HepG2 (cell line): ENCODE data around the gene SSBP2. TPM values are rescaled to one million over a fixed set of nuclear protein-coding genes. Genes with fewer than 3 reads are reported as not detected.
A peak's percentile ranks its signal among the peaks of the same experiment; 100 is the strongest.

Experiments used
- ATAD3A ChIP-seq: sonication (generic); formaldehyde crosslinking; IDR thresholded peaks from 2 replicates; pipeline ENCODE4 v1.4.0; 2020; ENCODE audit warnings: missing genetic modification reagents
- BRCA1 ChIP-seq: sonication (generic); formaldehyde crosslinking; IDR thresholded peaks from 2 replicates; pipeline ENCODE4 v1.4.0; 2020; ENCODE audit warnings: missing genetic modification reagents
- CBX1 ChIP-seq: IDR thresholded peaks from one replicate; pipeline ENCODE4 v1.6.1; 2016; ENCODE audit warnings: antibody characterized with exemption, low read depth
- FLYWCH1 ChIP-seq: sonication (generic); formaldehyde crosslinking; IDR thresholded peaks from 2 replicates; pipeline ENCODE4 v1.8.1; 2023; ENCODE audit warnings: mild to moderate bottlenecking, missing genetic modification reagents
- GTF2F1 ChIP-seq: fragments of 150-350 bp; IDR thresholded peaks from 2 replicates; pipeline ENCODE4 v1.6.1; 2014; ENCODE audit warnings: low read length
- HES4 ChIP-seq: sonication (generic); formaldehyde crosslinking; IDR thresholded peaks from 2 replicates; pipeline ENCODE4 v1.9.0; 2021; ENCODE audit warnings: mild to moderate bottlenecking, missing genetic modification reagents, borderline replicate concordance
- MAF1 ChIP-seq: sonication (generic); formaldehyde crosslinking; IDR thresholded peaks from 2 replicates; pipeline ENCODE4 v1.5.0; 2020; ENCODE audit warnings: missing genetic modification reagents, borderline replicate concordance
- NPAS2 ChIP-seq: sonication (generic); formaldehyde crosslinking; IDR thresholded peaks from 2 replicates; pipeline ENCODE4 v1.8.0; 2022; ENCODE audit warnings: mild to moderate bottlenecking, missing genetic modification reagents, borderline replicate concordance
- NR2F1 ChIP-seq, 2 experiments: fragments of 450-650 bp in 1 of 2; formaldehyde crosslinking in 1 of 2; IDR thresholded peaks; 2 replicates each; pipeline versions ENCODE4 v1.5.0 to v1.6.1; 2016 to 2020; ENCODE audit warnings: mild to moderate bottlenecking in 1 of 2, missing compliant biosample characterization in 1 of 2, missing genetic modification reagents in 1 of 2, moderate library complexity in 1 of 2
- PAF1 ChIP-seq: IDR thresholded peaks from 2 replicates; pipeline ENCODE4 v1.6.1; 2016; ENCODE audit warnings: missing genetic modification reagents, missing compliant biosample characterization
- PHB2 ChIP-seq: fragments of 450-650 bp; IDR thresholded peaks from 2 replicates; pipeline ENCODE4 v1.6.1; 2018; ENCODE audit not compliant: partially characterized antibody
- RCOR2 ChIP-seq: IDR thresholded peaks from 2 replicates; pipeline ENCODE4 v1.6.1; 2016; ENCODE audit warnings: missing biosample characterization, missing genetic modification reagents
- SIX1 ChIP-seq: sonication (generic); formaldehyde crosslinking; IDR thresholded peaks from 2 replicates; pipeline ENCODE4 v1.4.0; 2020; ENCODE audit warnings: missing genetic modification reagents, borderline replicate concordance
- SNAI1 ChIP-seq: sonication (generic); formaldehyde crosslinking; IDR thresholded peaks from 2 replicates; pipeline ENCODE4 v1.5.0; 2020; ENCODE audit warnings: mild to moderate bottlenecking, missing genetic modification reagents, borderline replicate concordance
- SRF ChIP-seq: IDR thresholded peaks from 2 replicates; pipeline ENCODE4 v1.6.1; 2011; ENCODE audit warnings: mild to moderate bottlenecking, low read depth, low read length, moderate library complexity
- TRIM24 ChIP-seq: sonication (generic); formaldehyde crosslinking; IDR thresholded peaks from 2 replicates; pipeline ENCODE4 v1.8.0; 2022; ENCODE audit warnings: mild to moderate bottlenecking, missing genetic modification reagents
- ZBTB1 ChIP-seq: sonication (generic); formaldehyde crosslinking; IDR thresholded peaks from 2 replicates; pipeline ENCODE4 v1.4.0; 2020; ENCODE audit warnings: missing genetic modification reagents, borderline replicate concordance
- ZBTB8A ChIP-seq: sonication (generic); formaldehyde crosslinking; IDR thresholded peaks from 2 replicates; pipeline ENCODE4 v1.4.0; 2020; ENCODE audit warnings: mild to moderate bottlenecking, low read depth, missing genetic modification reagents, borderline replicate concordance
- ZFAT ChIP-seq: sonication (generic); formaldehyde crosslinking; conservative IDR thresholded peaks from 2 replicates; pipeline ENCODE4 v1.8.1; 2023; ENCODE audit warnings: missing genetic modification reagents, inconsistent platforms
- ZNF121 ChIP-seq: sonication (generic); formaldehyde crosslinking; IDR thresholded peaks from 2 replicates; pipeline ENCODE4 v1.5.0; 2020; ENCODE audit warnings: mild to moderate bottlenecking, missing genetic modification reagents
- ZNF17 ChIP-seq: sonication (generic); formaldehyde crosslinking; IDR thresholded peaks from 2 replicates; pipeline ENCODE4 v1.5.0; 2020; ENCODE audit warnings: mild to moderate bottlenecking, missing genetic modification reagents
- ZNF253 ChIP-seq: sonication (generic); formaldehyde crosslinking; IDR thresholded peaks from 2 replicates; pipeline ENCODE4 v1.8.0; 2022; ENCODE audit warnings: mild to moderate bottlenecking, missing genetic modification reagents, borderline replicate concordance
- ZNF737 ChIP-seq: sonication (generic); formaldehyde crosslinking; IDR thresholded peaks from 2 replicates; pipeline ENCODE4 v1.5.0; 2020; ENCODE audit warnings: missing genetic modification reagents, mild to moderate bottlenecking, borderline replicate concordance
- ZNF839 ChIP-seq: sonication (generic); formaldehyde crosslinking; IDR thresholded peaks from 2 replicates; pipeline ENCODE4 v1.4.0; 2020; ENCODE audit warnings: missing genetic modification reagents, mild to moderate bottlenecking, borderline replicate concordance
- polyA plus RNA-seq, 8 experiments: library from polyadenylated mRNA; depleted of rRNA in 3 of 8; stranded (reverse) in 7 of 8; unstranded in 1 of 8; fragments of >200 nt; fragmentation: Illumina TruSeq in 4 of 8; extraction: Trizol in 4 of 8; gene quantifications; 2 replicates each; pipeline versions ENCODE4 v1.2.1 to v1.2.3, GENCODE V29; 2011 to 2016; ENCODE audit warnings: low read depth in 4 of 8, missing spikeins in 1 of 8, mixed read lengths in 1 of 8; ENCODE audit not compliant: insufficient read depth in 1 of 8
- total RNA-seq, 5 experiments: library from RNA; depleted of rRNA; stranded (reverse); fragments of >200 nt; fragmentation: Illumina TruSeq; extraction: Trizol; gene quantifications; 2 replicates each; pipeline ENCODE4 v1.2.3, GENCODE V29; 2016; ENCODE audit warnings: low read depth in 1 of 5
- TF ChIP-seq, protein P1 (sequence below): sonication (generic); formaldehyde crosslinking; IDR thresholded peaks from 2 replicates; pipeline ENCODE4 v1.8.1; 2022; ENCODE audit warnings: low read depth, mild to moderate bottlenecking, missing genetic modification reagents
- TF ChIP-seq, protein P2 (sequence below): sonication (generic); formaldehyde crosslinking; IDR thresholded peaks from 2 replicates; pipeline ENCODE4 v1.5.1; 2020; ENCODE audit warnings: mild to moderate bottlenecking, missing genetic modification reagents, moderate library complexity

Gene SSBP2
- total and polyA plus RNA-seq, 2 of the 13 experiments (the other 11 are each of a cell fraction or from before 2014, with no cell fraction given) = 0.16 TPM; not detected in 1

DNA sequence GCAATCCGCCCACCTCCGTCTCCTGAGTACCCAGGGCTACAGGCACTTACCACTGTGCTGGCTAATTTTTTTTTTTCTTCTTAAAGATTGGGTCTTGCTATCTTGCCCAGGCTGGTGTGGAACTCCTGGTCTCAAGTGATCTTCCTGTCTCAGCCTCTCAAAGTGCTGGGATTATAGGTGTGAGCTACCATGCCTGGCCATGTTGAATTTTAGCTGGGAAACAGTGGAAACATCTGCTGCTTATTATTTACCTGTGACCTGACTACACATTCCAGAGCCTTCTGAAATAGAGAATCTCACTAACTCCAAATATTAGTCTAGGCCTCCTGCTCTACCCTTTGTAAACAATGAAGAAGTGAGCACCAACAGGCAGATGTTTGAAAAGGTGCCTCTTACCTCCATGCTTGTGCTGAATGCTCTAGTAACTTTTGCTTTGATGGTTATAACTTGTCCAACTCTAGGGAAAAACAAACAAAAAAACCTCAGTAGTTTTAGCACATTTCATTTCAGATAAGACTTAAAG is 379.5 kb downstream of the SSBP2 start (continued):
- TF ChIP-seq NPAS2 (no peak), ZNF121 (CRISPR knock-in tag) (peak; percentile 99), HES4 (CRISPR knock-in tag) (no peak), NR2F1 (CRISPR knock-in tag; IDR thresholded peaks at IDR 0.05) (no peak), PHB2 (no peak), SNAI1 (CRISPR knock-in tag) (no peak), RCOR2 (peak; percentile 85), ZBTB8A (no peak), PAF1 (no peak), ZNF17 (no peak), CBX1 (no peak), ZNF839 (CRISPR knock-in tag) (no peak), MAF1 (CRISPR knock-in tag) (no peak), ZNF737 (CRISPR knock-in tag) (no peak), ATAD3A (CRISPR knock-in tag) (no peak), SIX1 (CRISPR knock-in tag) (peak; percentile 67; the same call in 1 of the 2 replicates), SRF (no peak), GTF2F1 (no peak), ZNF253 (no peak), TRIM24 (CRISPR knock-in tag) (no peak), ZFAT (CRISPR knock-in tag) (no peak), ZBTB1 (no peak), BRCA1 (CRISPR knock-in tag) (no peak), FLYWCH1 (CRISPR knock-in tag) (no peak)
- TF ChIP-seq, protein P1, sequence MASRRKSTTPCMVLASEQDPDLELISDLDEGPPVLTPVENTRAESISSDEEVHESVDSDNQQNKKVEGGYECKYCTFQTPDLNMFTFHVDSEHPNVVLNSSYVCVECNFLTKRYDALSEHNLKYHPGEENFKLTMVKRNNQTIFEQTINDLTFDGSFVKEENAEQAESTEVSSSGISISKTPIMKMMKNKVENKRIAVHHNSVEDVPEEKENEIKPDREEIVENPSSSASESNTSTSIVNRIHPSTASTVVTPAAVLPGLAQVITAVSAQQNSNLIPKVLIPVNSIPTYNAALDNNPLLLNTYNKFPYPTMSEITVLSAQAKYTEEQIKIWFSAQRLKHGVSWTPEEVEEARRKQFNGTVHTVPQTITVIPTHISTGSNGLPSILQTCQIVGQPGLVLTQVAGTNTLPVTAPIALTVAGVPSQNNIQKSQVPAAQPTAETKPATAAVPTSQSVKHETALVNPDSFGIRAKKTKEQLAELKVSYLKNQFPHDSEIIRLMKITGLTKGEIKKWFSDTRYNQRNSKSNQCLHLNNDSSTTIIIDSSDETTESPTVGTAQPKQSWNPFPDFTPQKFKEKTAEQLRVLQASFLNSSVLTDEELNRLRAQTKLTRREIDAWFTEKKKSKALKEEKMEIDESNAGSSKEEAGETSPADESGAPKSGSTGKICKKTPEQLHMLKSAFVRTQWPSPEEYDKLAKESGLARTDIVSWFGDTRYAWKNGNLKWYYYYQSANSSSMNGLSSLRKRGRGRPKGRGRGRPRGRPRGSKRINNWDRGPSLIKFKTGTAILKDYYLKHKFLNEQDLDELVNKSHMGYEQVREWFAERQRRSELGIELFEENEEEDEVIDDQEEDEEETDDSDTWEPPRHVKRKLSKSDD (CRISPR knock-in tag) = no peak
- TF ChIP-seq, protein P2, sequence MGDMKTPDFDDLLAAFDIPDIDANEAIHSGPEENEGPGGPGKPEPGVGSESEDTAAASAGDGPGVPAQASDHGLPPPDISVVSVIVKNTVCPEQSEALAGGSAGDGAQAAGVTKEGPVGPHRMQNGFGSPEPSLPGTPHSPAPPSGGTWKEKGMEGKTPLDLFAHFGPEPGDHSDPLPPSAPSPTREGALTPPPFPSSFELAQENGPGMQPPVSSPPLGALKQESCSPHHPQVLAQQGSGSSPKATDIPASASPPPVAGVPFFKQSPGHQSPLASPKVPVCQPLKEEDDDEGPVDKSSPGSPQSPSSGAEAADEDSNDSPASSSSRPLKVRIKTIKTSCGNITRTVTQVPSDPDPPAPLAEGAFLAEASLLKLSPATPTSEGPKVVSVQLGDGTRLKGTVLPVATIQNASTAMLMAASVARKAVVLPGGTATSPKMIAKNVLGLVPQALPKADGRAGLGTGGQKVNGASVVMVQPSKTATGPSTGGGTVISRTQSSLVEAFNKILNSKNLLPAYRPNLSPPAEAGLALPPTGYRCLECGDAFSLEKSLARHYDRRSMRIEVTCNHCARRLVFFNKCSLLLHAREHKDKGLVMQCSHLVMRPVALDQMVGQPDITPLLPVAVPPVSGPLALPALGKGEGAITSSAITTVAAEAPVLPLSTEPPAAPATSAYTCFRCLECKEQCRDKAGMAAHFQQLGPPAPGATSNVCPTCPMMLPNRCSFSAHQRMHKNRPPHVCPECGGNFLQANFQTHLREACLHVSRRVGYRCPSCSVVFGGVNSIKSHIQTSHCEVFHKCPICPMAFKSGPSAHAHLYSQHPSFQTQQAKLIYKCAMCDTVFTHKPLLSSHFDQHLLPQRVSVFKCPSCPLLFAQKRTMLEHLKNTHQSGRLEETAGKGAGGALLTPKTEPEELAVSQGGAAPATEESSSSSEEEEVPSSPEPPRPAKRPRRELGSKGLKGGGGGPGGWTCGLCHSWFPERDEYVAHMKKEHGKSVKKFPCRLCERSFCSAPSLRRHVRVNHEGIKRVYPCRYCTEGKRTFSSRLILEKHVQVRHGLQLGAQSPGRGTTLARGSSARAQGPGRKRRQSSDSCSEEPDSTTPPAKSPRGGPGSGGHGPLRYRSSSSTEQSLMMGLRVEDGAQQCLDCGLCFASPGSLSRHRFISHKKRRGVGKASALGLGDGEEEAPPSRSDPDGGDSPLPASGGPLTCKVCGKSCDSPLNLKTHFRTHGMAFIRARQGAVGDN = no peak
